HEK293T (cell line): ENCODE measurements around the gene DCTN4.

Experiments
- CTBP1 ChIP-seq: fragments of 450-650 bp; IDR thresholded peaks from 2 replicates; pipeline ENCODE4 v1.6.1; 2016; ENCODE audit warnings: borderline replicate concordance
- SP1 ChIP-seq: fragments of 450-650 bp; IDR thresholded peaks from 2 replicates; pipeline ENCODE4 v1.6.1; 2017
- SUZ12 ChIP-seq: fragments of 450-650 bp; IDR thresholded peaks from 2 replicates; pipeline ENCODE4 v1.6.1; 2016; ENCODE audit warnings: mild to moderate bottlenecking

DNA sequence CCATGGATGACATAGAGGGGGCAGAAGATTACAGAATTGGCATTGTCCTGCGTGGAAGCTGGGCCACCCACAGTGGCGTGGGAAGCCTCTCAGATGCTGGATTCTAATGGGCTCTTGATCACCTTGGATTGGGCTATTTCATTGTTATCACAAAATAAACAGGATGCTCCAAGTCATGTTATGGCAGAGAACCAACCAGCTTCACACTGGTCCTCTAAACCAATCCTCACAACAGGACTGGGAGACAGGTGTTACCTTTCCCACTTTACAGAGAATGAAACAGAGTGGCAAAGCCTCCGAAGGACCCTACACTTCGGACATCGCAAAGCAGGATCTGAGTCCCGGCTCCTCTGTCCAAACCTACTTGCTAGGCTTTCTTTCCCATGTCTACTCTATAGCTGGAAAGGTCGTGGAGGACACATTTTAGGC lies 19.3 kb upstream of the DCTN4 start:
- TF ChIP-seq SUZ12 (no peak), SP1 (no peak), CTBP1 (no peak)
